Measurements from ENCODE around the gene WDR62. TPM values are rescaled to one million over a fixed set of nuclear protein-coding genes. Genes with fewer than 3 reads are reported as not detected.

WDR62 gene
- total RNA-seq, 1 donor from 2014 or later, result 12.5 TPM

DNA sequence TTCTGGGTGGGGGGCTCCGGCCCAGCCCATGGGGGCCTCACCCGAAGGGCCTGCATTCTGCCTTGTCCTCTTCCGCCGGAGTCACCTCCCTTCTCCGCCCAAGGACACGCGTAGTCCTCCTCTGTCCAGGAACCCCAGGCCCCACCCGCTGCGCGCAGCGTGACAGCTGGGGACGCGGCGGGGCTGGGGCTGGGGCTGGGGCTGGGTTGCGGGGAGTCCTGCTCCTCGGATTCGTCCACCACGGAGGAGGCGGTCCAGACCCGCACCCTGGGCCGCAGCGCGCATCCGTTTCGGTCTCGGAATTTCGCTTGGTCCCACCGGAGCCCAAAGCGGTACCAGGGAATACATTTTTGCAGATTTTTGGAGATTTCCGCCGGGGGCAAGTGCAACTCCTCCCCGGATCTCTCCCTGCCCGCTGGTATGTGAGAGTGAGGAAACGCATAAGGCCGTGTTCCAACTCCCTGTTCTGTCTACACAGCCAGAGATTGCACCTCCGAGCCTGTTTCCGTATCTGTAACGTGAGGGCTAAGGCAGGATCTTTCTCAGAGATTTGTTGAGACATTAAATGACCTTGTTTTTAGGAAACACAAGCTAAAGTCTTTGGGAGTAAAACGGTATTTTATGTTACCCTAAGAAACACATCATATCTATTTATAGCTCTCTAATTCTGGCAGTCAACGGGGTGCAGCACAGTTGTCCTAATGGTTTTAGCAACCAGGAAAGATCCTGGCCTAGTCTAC lies 97.8 kb downstream of the WDR62 start, which contains the start of gene COX7A1:
TSS of gene COX7A1 (minus strand) at position 96 of the 740 bp plus-strand sequence. CDS start at position 56, 40 bp downstream.
- peaks cover 18% of the 10 kb centered on the region for H3K36me3 Mint-ChIP-seq
- H3K4me3 Mint-ChIP-seq, result no peak within 1 kb of the TSS
- peaks cover 16% of the 10 kb centered on the region for H3K4me1 Mint-ChIP-seq (ENCODE audit: unreplicated experiment)
- no peaks in the 10 kb centered on the region for H3K9me3 Mint-ChIP-seq
- no peaks in the 10 kb centered on the region for H3K27me3 Mint-ChIP-seq
- no peak for DNase-seq (ENCODE audit: extremely low spot score, unreplicated experiment)
- TF ChIP-seq, protein P1, sequence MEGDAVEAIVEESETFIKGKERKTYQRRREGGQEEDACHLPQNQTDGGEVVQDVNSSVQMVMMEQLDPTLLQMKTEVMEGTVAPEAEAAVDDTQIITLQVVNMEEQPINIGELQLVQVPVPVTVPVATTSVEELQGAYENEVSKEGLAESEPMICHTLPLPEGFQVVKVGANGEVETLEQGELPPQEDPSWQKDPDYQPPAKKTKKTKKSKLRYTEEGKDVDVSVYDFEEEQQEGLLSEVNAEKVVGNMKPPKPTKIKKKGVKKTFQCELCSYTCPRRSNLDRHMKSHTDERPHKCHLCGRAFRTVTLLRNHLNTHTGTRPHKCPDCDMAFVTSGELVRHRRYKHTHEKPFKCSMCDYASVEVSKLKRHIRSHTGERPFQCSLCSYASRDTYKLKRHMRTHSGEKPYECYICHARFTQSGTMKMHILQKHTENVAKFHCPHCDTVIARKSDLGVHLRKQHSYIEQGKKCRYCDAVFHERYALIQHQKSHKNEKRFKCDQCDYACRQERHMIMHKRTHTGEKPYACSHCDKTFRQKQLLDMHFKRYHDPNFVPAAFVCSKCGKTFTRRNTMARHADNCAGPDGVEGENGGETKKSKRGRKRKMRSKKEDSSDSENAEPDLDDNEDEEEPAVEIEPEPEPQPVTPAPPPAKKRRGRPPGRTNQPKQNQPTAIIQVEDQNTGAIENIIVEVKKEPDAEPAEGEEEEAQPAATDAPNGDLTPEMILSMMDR (conservative IDR thresholded peaks at IDR 0.05), result no peak
- no peak within 1 kb of the TSS for H3K27ac Mint-ChIP-seq

DNA sequence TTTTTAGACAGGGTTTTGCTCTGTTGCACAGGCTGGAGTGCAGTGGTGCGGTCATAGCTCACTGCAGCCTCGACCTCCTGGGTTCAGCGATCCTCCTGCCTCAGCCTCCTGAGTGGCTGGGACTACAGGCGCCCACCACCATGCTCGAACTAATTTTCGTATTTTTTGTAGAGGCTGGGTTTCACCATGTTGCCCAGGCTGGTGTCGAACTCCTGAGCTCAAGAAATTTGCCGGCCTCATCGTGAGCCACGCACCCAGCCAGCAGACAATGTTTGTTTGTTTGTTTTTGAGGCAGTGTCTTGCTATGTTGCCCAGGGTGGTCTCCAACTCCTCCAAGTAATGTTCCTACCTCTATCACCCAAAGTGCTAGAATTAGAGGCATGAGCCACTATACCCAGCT lies 98.4 kb downstream of the WDR62 start:
- Mint-ChIP-seq H3K27ac (no peak overlapping the region), H3K36me3 (peaks cover 18% of the 10 kb centered on the region), H3K4me1 (ENCODE audit: unreplicated experiment) (peaks cover 16% of the 10 kb centered on the region), H3K9me3 (no peaks in the 10 kb centered on the region), H3K4me3 (no peak overlapping the region), H3K27me3 (no peaks in the 10 kb centered on the region)
- no peak for DNase-seq (ENCODE audit: extremely low spot score, unreplicated experiment)
- TF ChIP-seq, protein P1 (conservative IDR thresholded peaks at IDR 0.05), result no peak

Other genes starting within 250 kb of the WDR62 start
- 11.5 and 20.6 TPM in 2 replicates for gene PRODH2, start 242.1 kb upstream of the WDR62 start, total RNA-seq (ENCODE audit: low replicate concordance)
- gene NPHS1, start 202.4 kb upstream of the WDR62 start, total RNA-seq (ENCODE audit: low replicate concordance), result 1.9 TPM in 2 replicates
- gene KIRREL2, start 198.0 kb upstream of the WDR62 start, total RNA-seq (ENCODE audit: low replicate concordance), result 3.3 and 3.5 TPM in 2 replicates
- 43.3 and 120 TPM in 2 replicates for gene APLP1, start 186.3 kb upstream of the WDR62 start, total RNA-seq (ENCODE audit: low replicate concordance)
- 9.1 and 11.6 TPM in 2 replicates for gene NFKBID, start 154.4 kb upstream of the WDR62 start, total RNA-seq (ENCODE audit: low replicate concordance)
- 1.0 and 1.3 TPM in 2 replicates for gene HCST, start 152.4 kb upstream of the WDR62 start, total RNA-seq (ENCODE audit: low replicate concordance)
- not detected in 2 replicates for gene TYROBP, start 146.6 kb upstream of the WDR62 start, total RNA-seq (ENCODE audit: low replicate concordance)
- 17.3 and 22.6 TPM in 2 replicates for gene LRFN3, start 118.5 kb upstream of the WDR62 start, total RNA-seq (ENCODE audit: low replicate concordance)
- gene SDHAF1, start 59.7 kb upstream of the WDR62 start, total RNA-seq (ENCODE audit: low replicate concordance), result 16.1 and 17.3 TPM in 2 replicates
- 8.7 and 14.5 TPM in 2 replicates for gene SYNE4, start 46.1 kb upstream of the WDR62 start, total RNA-seq (ENCODE audit: low replicate concordance)
- 17.8 and 24.8 TPM in 2 replicates for gene ALKBH6, start 40.7 kb upstream of the WDR62 start, total RNA-seq (ENCODE audit: low replicate concordance)
- gene CLIP3, start 22.0 kb upstream of the WDR62 start, total RNA-seq (ENCODE audit: low replicate concordance), result 5.6 and 51.1 TPM in 2 replicates
- gene THAP8, start 612 bp upstream of the WDR62 start, total RNA-seq (ENCODE audit: low replicate concordance), result 4.9 and 6.4 TPM in 2 replicates
- gene OVOL3, start 56.2 kb downstream of the WDR62 start, total RNA-seq (ENCODE audit: low replicate concordance), result not detected in 2 replicates
- 74.7 and 81.7 TPM in 2 replicates for gene POLR2I, start 60.0 kb downstream of the WDR62 start, total RNA-seq (ENCODE audit: low replicate concordance)
- 106 and 148 TPM in 2 replicates for gene TBCB, start 60.6 kb downstream of the WDR62 start, total RNA-seq (ENCODE audit: low replicate concordance)
- 426 and 510 TPM in 2 replicates for gene CAPNS1, start 85.2 kb downstream of the WDR62 start, total RNA-seq (ENCODE audit: low replicate concordance)
- not detected in 2 replicates for gene COX7A1, start 97.5 kb downstream of the WDR62 start, total RNA-seq (ENCODE audit: low replicate concordance)
- 5.6 and 6.8 TPM in 2 replicates for gene ZNF565, start 159.8 kb downstream of the WDR62 start, total RNA-seq (ENCODE audit: low replicate concordance)
- 92.6 and 110 TPM in 2 replicates for gene ZNF146, start 160.2 kb downstream of the WDR62 start, total RNA-seq (ENCODE audit: low replicate concordance)

Measured in type B pancreatic cell (in vitro differentiated cells).